GM23248 (cell line): Measurements from ENCODE around the gene PPP1R11. TPM values are rescaled to one million over a fixed set of nuclear protein-coding genes. Genes with fewer than 3 reads are reported as not detected.

Experiments used
- DNase-seq: peaks from one replicate; pipeline ENCODE4 v3.0.0-alpha.2; 2015
- H2AFZ ChIP-seq: fragments of 200-600 bp; sonication (generic); 2 replicates; pipeline ENCODE4 v1.6.1; 2016; ENCODE audit warnings: antibody characterized with exemption
- H3F3A ChIP-seq: fragments of 200-600 bp; sonication (generic); 2 replicates; pipeline ENCODE4 v1.6.1; 2016; ENCODE audit warnings: mild to moderate bottlenecking, antibody characterized with exemption, mixed run types; ENCODE audit not compliant: insufficient read depth
- H3K27ac ChIP-seq: fragments of 200-600 bp; sonication (generic); 2 replicates; pipeline ENCODE4 v1.5.1; 2016; ENCODE audit warnings: mild to moderate bottlenecking
- H3K27me3 ChIP-seq: fragments of 200-600 bp; sonication (generic); replicated peaks from 2 replicates; pipeline ENCODE4 v1.6.1; 2016; ENCODE audit warnings: mild to moderate bottlenecking; ENCODE audit not compliant: insufficient read depth
- H3K36me3 ChIP-seq: fragments of 200-600 bp; sonication (generic); 2 replicates; pipeline ENCODE4 v1.6.1; 2016; ENCODE audit warnings: low read depth, mild to moderate bottlenecking
- H3K4me1 ChIP-seq: fragments of 200-600 bp; sonication (generic); 2 replicates; pipeline ENCODE4 v1.6.1; 2016; ENCODE audit warnings: mild to moderate bottlenecking; ENCODE audit not compliant: insufficient read depth
- H3K4me2 ChIP-seq: fragments of 200-600 bp; sonication (generic); one replicate; pipeline ENCODE4 v1.6.1; 2016; ENCODE audit warnings: mild to moderate bottlenecking; ENCODE audit not compliant: unreplicated experiment
- H3K4me3 ChIP-seq: fragments of 200-600 bp; sonication (generic); 2 replicates; pipeline ENCODE4 v1.5.1; 2016; ENCODE audit warnings: mild to moderate bottlenecking
- H3K79me2 ChIP-seq: fragments of 200-600 bp; sonication (generic); 2 replicates; pipeline ENCODE4 v1.6.1; 2016; ENCODE audit warnings: mild to moderate bottlenecking; ENCODE audit not compliant: insufficient read depth
- H3K9ac ChIP-seq: fragments of 200-600 bp; sonication (generic); 2 replicates; pipeline ENCODE4 v1.6.1; 2016; ENCODE audit warnings: mild to moderate bottlenecking
- H3K9me2 ChIP-seq: fragments of 200-600 bp; sonication (generic); 2 replicates; pipeline ENCODE4 v1.6.1; 2016; ENCODE audit warnings: mixed run types, mild to moderate bottlenecking, moderate library complexity; ENCODE audit not compliant: insufficient read depth
- H3K9me3 ChIP-seq: fragments of 200-600 bp; sonication (generic); one replicate; pipeline ENCODE4 v1.6.1; 2017; ENCODE audit warnings: low read depth
- H4K20me1 ChIP-seq: fragments of 200-600 bp; sonication (generic); 2 replicates; pipeline ENCODE4 v1.6.0; 2016; ENCODE audit not compliant: insufficient read depth
- EZH2 ChIP-seq: fragments of 200-600 bp; sonication (generic); IDR thresholded peaks from 2 replicates; pipeline ENCODE4 v1.6.1; 2018; ENCODE audit warnings: antibody characterized with exemption, mild to moderate bottlenecking; ENCODE audit not compliant: insufficient read depth, poor library complexity, severe bottlenecking
- EZH2phosphoT487 ChIP-seq: fragments of 200-600 bp; sonication (generic); IDR thresholded peaks from 2 replicates; pipeline ENCODE4 v1.6.1; 2018; ENCODE audit warnings: antibody characterized with exemption, moderate library complexity, mild to moderate bottlenecking, low read depth; ENCODE audit not compliant: insufficient read depth
- WGBS, 2 experiments: methylation state at CpG; one replicate each; pipeline ENCODE4 v1.1.6; 2015 to 2017; ENCODE audit warnings: low lambda C conversion rate in 2 of 2, low coverage in 1 of 2; ENCODE audit errors: missing lambda C conversion rate in 2 of 2; 5-methylcytosine and 5-hydroxymethylcytosine counted together
- in situ Hi-C: fragments of 300-500 bp; cut with MboI; formaldehyde crosslinking; loops from 2 replicates; pipeline ENCODE4 v1.15.0; 2020
- polyA plus RNA-seq: library from polyadenylated mRNA; unstranded; fragments of >200 nt; fragmentation: Nextera tagmentation; extraction: Ambion mirVana; gene quantifications from 2 replicates; pipeline ENCODE4 v1.2.1, GENCODE V29; 2016
- total RNA-seq: library from RNA; depleted of rRNA; stranded (reverse); fragments of >200 nt; shearing (Covaris generic); gene quantifications from 2 replicates; pipeline ENCODE4 v1.2.3, GENCODE V29; 2014

Gene PPP1R11
- total and polyA plus RNA-seq, 2 experiments from 2014 or later = 44.1 to 77.5 TPM

GRCh38 chr6:30037182-30037788 lies 29.7 kb upstream of the PPP1R11 start:
- DNase-seq = peak; percentile 49
- Histone ChIP-seq H3F3A (no peaks in the 10 kb centered on the region), H3K9me3 (no peaks in the 10 kb centered on the region), H3K4me2 (no peak overlapping the region), H3K4me1 (no peaks in the 10 kb centered on the region), H3K27ac (no peak overlapping the region), H2AFZ (no peak overlapping the region), H3K36me3 (no peaks in the 10 kb centered on the region), H3K9me2 (no peaks in the 10 kb centered on the region), H3K9ac (no peak overlapping the region), H3K27me3 (no peaks in the 10 kb centered on the region), H3K79me2 (no peaks in the 10 kb centered on the region), H3K4me3 (no peak overlapping the region), H4K20me1 (no peaks in the 10 kb centered on the region)
- 53 to 57% methylated on average over 4 of the region's 4 CpGs for WGBS, 2 experiments
- TF ChIP-seq EZH2 (no peak), EZH2phosphoT487 (no peak)
- in situ Hi-C loops = no loop called here

GRCh38 chr6:30041221-30041620 lies 25.8 kb upstream of the PPP1R11 start:
- no peak overlapping the region for H2AFZ ChIP-seq
- peaks cover 16% of the 10 kb centered on the region for H3F3A ChIP-seq
- no peak overlapping the region for H3K4me3 ChIP-seq
- in situ Hi-C loops = no loop called here
- no peaks in the 10 kb centered on the region for H3K9me2 ChIP-seq
- H4K20me1 ChIP-seq = no peaks in the 10 kb centered on the region
- no peak overlapping the region for H3K4me2 ChIP-seq
- 77 to 79% methylated on average over 6 of the region's 6 CpGs for WGBS, 2 experiments
- H3K79me2 ChIP-seq = no peaks in the 10 kb centered on the region
- H3K36me3 ChIP-seq = no peaks in the 10 kb centered on the region
- H3K27me3 ChIP-seq = no peaks in the 10 kb centered on the region
- H3K4me1 ChIP-seq = peaks cover 15% of the 10 kb centered on the region
- TF ChIP-seq EZH2 (no peak), EZH2phosphoT487 (no peak)
- no peak for DNase-seq
- H3K27ac ChIP-seq = no peak overlapping the region
- H3K9ac ChIP-seq = no peak overlapping the region
- H3K9me3 ChIP-seq = no peaks in the 10 kb centered on the region

- WGBS, 2 experiments = 60% methylated on average over 4 of the region's 4 CpGs
- no peak overlapping the region for H3K4me2 ChIP-seq
- no peak overlapping the region for H3K4me3 ChIP-seq
- no peak overlapping the region for H2AFZ ChIP-seq
- H3K9ac ChIP-seq = no peak overlapping the region
- H3K4me1 ChIP-seq = peaks cover 15% of the 10 kb centered on the region
- H3K27me3 ChIP-seq = no peaks in the 10 kb centered on the region
- in situ Hi-C loops = no loop called here
- H4K20me1 ChIP-seq = no peaks in the 10 kb centered on the region
- H3K27ac ChIP-seq = no peak overlapping the region
- H3K9me3 ChIP-seq = no peaks in the 10 kb centered on the region
- no peaks in the 10 kb centered on the region for H3K9me2 ChIP-seq
- H3K79me2 ChIP-seq = no peaks in the 10 kb centered on the region
- no peak for DNase-seq
- H3F3A ChIP-seq = peaks cover 16% of the 10 kb centered on the region
- TF ChIP-seq EZH2phosphoT487 (no peak), EZH2 (no peak)
- no peaks in the 10 kb centered on the region for H3K36me3 ChIP-seq
Observed at GRCh38 chr6:30041821-30042220, 25.2 kb upstream of the PPP1R11 start.

GRCh38 chr6:30042476-30042875 lies 24.5 kb upstream of the PPP1R11 start:
- DNase-seq = no peak
- Histone ChIP-seq H3K9ac (no peak overlapping the region), H3K9me2 (no peaks in the 10 kb centered on the region), H3K27me3 (no peaks in the 10 kb centered on the region), H3K79me2 (no peaks in the 10 kb centered on the region), H2AFZ (no peak overlapping the region), H3K9me3 (no peaks in the 10 kb centered on the region), H4K20me1 (no peaks in the 10 kb centered on the region), H3K4me3 (no peak overlapping the region), H3K4me2 (no peak overlapping the region), H3K4me1 (peaks cover 15% of the 10 kb centered on the region), H3K27ac (no peak overlapping the region), H3F3A (peaks cover 16% of the 10 kb centered on the region), H3K36me3 (no peaks in the 10 kb centered on the region)
- in situ Hi-C loops = no loop called here
- 100% methylated on average over 1 of the region's 1 CpG for WGBS, 2 experiments
- TF ChIP-seq EZH2phosphoT487 (no peak), EZH2 (no peak)
